Fibroblast of villous mesenchyme (primary cell): Measurements from ENCODE around the gene KBTBD12. TPM values are rescaled to one million over a fixed set of nuclear protein-coding genes. Genes with fewer than 3 reads are reported as not detected.
A peak's percentile ranks its signal among the peaks of the same experiment; 100 is the strongest.

Experiments
- DNase-seq: peaks from one replicate; pipeline ENCODE4 v3.0.0-alpha.2; 2010; ENCODE audit warnings: low read depth
- H3K4me3 ChIP-seq: 2 replicates; pipeline ENCODE4 v1.5.1; 2011; ENCODE audit warnings: low read depth, mild to moderate bottlenecking, low read length
- total RNA-seq: library from RNA; depleted of rRNA; stranded (reverse); fragments of >200 nt; gene quantifications from 2 replicates; pipeline ENCODE4 v1.2.3, GENCODE V29; 2012
- TF ChIP-seq, protein P1 (sequence below): IDR thresholded peaks from 2 replicates; pipeline ENCODE4 v1.5.1; 2012; ENCODE audit warnings: low read depth, mild to moderate bottlenecking, low read length; ENCODE audit not compliant: insufficient read depth

The KBTBD12 gene
- total RNA-seq, 1 donor = not detected

DNA sequence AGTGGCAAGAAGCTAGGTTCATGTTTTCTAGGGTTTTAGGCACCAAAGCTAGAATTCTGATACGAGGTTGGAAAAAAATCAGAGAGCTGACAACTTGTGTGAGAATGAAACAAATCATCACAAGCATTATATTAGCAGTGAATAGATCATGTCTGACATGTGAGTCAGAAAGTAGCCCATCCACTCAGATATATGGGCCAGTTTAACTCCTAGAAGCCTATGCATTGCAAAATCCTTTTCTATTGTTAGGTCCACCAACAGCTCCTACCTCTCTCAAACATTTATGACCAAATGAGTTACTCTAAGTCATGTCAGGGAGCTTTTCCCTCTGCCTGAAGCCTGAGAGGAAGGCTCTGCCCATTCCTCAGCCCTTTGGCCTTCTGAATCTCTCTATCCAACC, 44.0 kb downstream of the KBTBD12 start:
- DNase-seq = no peak
- H3K4me3 ChIP-seq = no peak overlapping the region
- TF ChIP-seq, protein P1, sequence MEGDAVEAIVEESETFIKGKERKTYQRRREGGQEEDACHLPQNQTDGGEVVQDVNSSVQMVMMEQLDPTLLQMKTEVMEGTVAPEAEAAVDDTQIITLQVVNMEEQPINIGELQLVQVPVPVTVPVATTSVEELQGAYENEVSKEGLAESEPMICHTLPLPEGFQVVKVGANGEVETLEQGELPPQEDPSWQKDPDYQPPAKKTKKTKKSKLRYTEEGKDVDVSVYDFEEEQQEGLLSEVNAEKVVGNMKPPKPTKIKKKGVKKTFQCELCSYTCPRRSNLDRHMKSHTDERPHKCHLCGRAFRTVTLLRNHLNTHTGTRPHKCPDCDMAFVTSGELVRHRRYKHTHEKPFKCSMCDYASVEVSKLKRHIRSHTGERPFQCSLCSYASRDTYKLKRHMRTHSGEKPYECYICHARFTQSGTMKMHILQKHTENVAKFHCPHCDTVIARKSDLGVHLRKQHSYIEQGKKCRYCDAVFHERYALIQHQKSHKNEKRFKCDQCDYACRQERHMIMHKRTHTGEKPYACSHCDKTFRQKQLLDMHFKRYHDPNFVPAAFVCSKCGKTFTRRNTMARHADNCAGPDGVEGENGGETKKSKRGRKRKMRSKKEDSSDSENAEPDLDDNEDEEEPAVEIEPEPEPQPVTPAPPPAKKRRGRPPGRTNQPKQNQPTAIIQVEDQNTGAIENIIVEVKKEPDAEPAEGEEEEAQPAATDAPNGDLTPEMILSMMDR = no peak

DNA sequence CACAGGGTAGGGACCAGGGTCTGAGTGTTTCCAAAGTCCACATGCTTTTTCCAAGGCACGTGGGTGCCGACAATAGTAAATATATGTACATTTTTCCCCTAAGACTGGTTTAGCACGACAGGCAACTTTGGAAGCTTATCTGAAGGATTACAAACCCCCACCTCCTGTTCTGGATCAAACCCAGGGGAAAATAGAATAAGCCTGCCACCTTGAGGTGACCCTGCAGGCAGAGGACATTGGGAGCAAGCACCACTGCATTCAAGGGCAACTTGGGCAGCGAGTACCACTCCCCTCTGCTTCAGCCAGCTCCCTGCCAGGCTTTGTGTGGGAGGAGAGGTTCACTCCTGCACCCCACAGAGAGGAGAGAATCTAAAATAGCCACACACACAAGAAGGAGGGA, 44.8 kb downstream of the KBTBD12 start:
- H3K4me3 ChIP-seq = no peak overlapping the region
- TF ChIP-seq, protein P1 = peak; percentile 47
- peak; percentile 22 for DNase-seq

DNA sequence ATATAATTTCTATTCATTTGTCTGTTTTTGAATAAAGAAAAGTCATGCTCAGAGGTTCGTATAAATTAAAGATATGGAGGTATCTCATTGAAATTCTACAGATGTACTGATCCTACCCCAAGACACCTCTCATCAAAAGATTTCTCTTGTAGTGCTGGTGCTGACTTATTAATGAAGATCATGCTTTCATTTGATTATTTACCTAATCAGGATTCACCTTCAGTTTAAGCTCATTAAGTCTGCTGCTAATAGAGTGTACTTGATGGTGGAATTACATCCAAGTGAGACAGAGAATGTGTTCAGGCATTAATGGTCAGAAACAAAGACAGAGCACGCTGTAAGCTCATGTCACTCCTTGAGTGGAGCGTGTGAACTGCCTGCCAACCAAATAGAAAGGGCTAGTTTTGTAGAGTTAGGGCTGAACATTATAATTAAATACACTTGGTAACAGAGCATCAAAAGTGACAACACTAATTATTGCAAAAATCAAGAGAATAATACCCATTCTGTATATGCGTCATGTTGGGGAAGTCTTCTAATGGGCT, 45.5 kb downstream of the KBTBD12 start:
- TF ChIP-seq, protein P1 = no peak
- DNase-seq = no peak
- H3K4me3 ChIP-seq = no peak overlapping the region

DNA sequence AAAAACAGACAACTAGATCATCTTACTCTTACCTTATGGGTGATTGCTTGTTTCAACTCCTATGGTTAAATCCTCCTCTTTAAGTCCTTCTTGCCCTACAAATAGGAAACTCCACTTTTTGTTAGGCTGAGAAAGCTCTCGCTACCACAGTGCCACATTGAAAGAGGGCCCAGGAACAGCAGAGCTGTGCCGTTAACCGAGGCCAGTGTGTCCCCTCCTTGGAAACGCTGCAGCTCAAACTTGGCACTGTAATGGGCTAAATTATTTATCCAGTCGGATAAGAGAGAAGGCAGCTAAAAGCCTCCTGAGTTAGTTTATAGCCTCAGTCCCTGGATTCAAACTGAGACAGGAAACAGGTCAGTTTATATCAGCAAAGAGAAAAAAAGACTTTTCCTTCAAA, 46.1 kb downstream of the KBTBD12 start:
- TF ChIP-seq, protein P1 = no peak
- DNase-seq = no peak

DNA sequence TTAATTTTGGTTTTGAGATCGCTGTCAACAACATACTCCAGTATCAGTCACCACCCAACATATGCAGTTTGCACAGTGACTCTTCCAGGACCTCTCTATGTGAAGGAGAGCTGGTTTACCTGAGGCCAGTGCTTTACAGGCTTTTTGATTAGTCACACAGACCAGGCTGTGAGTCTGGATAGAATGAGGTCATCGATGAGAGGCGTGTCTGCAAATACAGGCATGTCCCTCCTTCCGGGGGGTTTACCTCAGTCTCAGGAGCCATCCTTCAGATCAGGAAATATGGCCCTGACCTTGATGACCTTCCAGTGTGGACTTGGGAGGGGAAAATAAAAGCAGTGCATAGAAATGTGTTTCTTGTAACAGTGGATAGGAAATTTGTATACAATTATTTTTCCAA, 46.9 kb downstream of the KBTBD12 start:
- no peak for DNase-seq
- H3K4me3 ChIP-seq = no peak overlapping the region
- TF ChIP-seq, protein P1 = no peak

More for the DNA sequence above, 46.1 kb downstream of the KBTBD12 start:
- no peak overlapping the region for H3K4me3 ChIP-seq

DNA sequence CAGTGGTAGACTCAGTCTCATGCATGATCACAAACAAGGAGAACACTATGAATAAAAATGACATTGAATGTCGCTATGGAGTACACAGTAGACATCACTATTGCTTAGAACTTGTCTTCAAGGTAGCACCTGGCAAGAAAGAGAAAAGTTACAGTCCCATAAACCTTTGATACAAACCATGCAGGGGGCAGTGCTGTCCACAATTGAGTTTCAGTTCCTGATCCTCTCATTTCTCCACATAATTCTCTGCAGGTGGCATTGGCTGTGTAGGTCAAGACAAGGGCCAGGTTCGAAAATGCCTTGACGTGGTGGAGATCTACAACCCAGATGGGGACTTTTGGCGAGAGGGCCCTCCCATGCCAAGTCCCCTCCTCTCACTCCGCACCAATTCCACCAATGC, 47.9 kb downstream of the KBTBD12 start:
- TF ChIP-seq, protein P1 = no peak

DNA sequence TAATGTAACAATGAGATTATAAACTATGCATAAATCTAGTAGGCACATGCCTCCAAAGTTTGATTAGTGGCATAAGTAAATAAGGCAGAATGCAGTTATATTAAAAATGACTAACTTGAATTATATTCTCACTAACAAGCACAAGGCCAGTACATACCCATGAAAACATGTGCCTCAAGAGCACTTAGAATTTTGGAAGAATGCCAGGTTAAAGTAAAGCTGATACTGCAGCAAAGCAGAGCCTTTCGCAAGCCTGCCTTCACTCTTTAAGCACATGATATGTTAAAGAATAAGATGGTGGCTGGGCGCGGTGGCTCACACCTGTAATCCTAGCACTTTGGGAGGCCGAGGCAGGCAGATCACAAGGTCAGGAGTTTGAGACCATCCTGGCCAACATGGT, 49.0 kb downstream of the KBTBD12 start:
- DNase-seq = peak; percentile 33
- TF ChIP-seq, protein P1 = no peak
- no peak overlapping the region for H3K4me3 ChIP-seq

More for the DNA sequence above, 47.9 kb downstream of the KBTBD12 start:
- no peak overlapping the region for H3K4me3 ChIP-seq
- no peak for DNase-seq
